ENCODE measurements around the gene GARIN6. TPM values are rescaled to one million over a fixed set of nuclear protein-coding genes. Genes with fewer than 3 reads are reported as not detected.

GARIN6 gene
- total and polyA plus RNA-seq, 2 donors, result not detected

- no peaks in the 10 kb centered on the region for H3K4me1 ChIP-seq (ENCODE audit: insufficient read depth)
- H3K36me3 ChIP-seq (ENCODE audit: insufficient read depth), result no peaks in the 10 kb centered on the region
- DNase-seq (ENCODE audit: extremely low spot score), result no peak
- no peak overlapping the region for H3K4me3 ChIP-seq (ENCODE audit: low read depth, low read length)
- WGBS, result 80% methylated on average over 1 of the region's 1 CpG
- H3K27ac ChIP-seq (ENCODE audit: low read depth), result no peak overlapping the region
These were observed 11.3 kb downstream of the GARIN6 start for GRCh38 chr12:99658671-99659349.

GRCh38 chr12:99670635-99671034, 23.1 kb downstream of the GARIN6 start:
- no peak overlapping the region for H3K4me3 ChIP-seq (ENCODE audit: low read depth, low read length)
- no peak for DNase-seq (ENCODE audit: extremely low spot score)
- no peak overlapping the region for H3K27ac ChIP-seq (ENCODE audit: low read depth)
- 68% methylated on average over 1 of the region's 1 CpG for WGBS
- no peaks in the 10 kb centered on the region for H3K36me3 ChIP-seq (ENCODE audit: insufficient read depth)
- H3K4me1 ChIP-seq (ENCODE audit: insufficient read depth), result no peaks in the 10 kb centered on the region

GRCh38 chr12:99680276-99680675, 32.7 kb downstream of the GARIN6 start:
- Histone ChIP-seq H3K36me3 (ENCODE audit: insufficient read depth) (no peaks in the 10 kb centered on the region), H3K4me3 (ENCODE audit: low read depth, low read length) (no peak overlapping the region), H3K4me1 (ENCODE audit: insufficient read depth) (no peaks in the 10 kb centered on the region), H3K27ac (ENCODE audit: low read depth) (no peak overlapping the region)
- no peak for DNase-seq (ENCODE audit: extremely low spot score)
- WGBS, result 69% methylated on average over 4 of the region's 4 CpGs

GRCh38 chr12:99686142-99686541, 38.6 kb downstream of the GARIN6 start:
- Histone ChIP-seq H3K27ac (ENCODE audit: low read depth) (no peak overlapping the region), H3K36me3 (ENCODE audit: insufficient read depth) (no peaks in the 10 kb centered on the region), H3K4me1 (ENCODE audit: insufficient read depth) (no peaks in the 10 kb centered on the region), H3K4me3 (ENCODE audit: low read depth, low read length) (no peak overlapping the region)
- 84% methylated on average over 1 of the region's 1 CpG for WGBS
- no peak for DNase-seq (ENCODE audit: extremely low spot score)

GRCh38 chr12:99695050-99695449, 47.5 kb downstream of the GARIN6 start:
- 28% methylated on average over 2 of the region's 2 CpGs for WGBS
- Histone ChIP-seq H3K4me3 (ENCODE audit: low read depth, low read length) (no peak overlapping the region), H3K4me1 (ENCODE audit: insufficient read depth) (no peaks in the 10 kb centered on the region), H3K36me3 (ENCODE audit: insufficient read depth) (no peaks in the 10 kb centered on the region), H3K27ac (ENCODE audit: low read depth) (no peak overlapping the region)
- no peak for DNase-seq (ENCODE audit: extremely low spot score)

All from urinary bladder (tissue), 4 donors.